Karpas-422 (cell line): ENCODE data around the gene KCNK18. TPM values are rescaled to one million over a fixed set of nuclear protein-coding genes. Genes with fewer than 3 reads are reported as not detected.

Experiments
- DNase-seq: peaks from one replicate; pipeline ENCODE4 v3.0.0-alpha.2; 2015
- H2AFZ ChIP-seq: fragments of 200-600 bp; sonication (generic); 2 replicates; pipeline ENCODE4 v1.6.1; 2014; ENCODE audit warnings: antibody characterized with exemption, low read length, mixed read lengths
- H3K27ac ChIP-seq: fragments of 200-600 bp; sonication (generic); 2 replicates; pipeline ENCODE4 v1.5.1; 2014; ENCODE audit warnings: mild to moderate bottlenecking, low read length, moderate library complexity
- H3K27me3 ChIP-seq: fragments of 200-600 bp; sonication (generic); 2 replicates; pipeline ENCODE4 v1.6.1; 2014; ENCODE audit warnings: low read length, mixed read lengths
- H3K36me3 ChIP-seq: fragments of 200-600 bp; sonication (generic); 2 replicates; pipeline ENCODE4 v1.6.1; 2014; ENCODE audit warnings: low read length, mixed read lengths; ENCODE audit not compliant: insufficient read depth
- H3K4me1 ChIP-seq: fragments of 200-600 bp; sonication (generic); 2 replicates; pipeline ENCODE4 v1.6.1; 2014; ENCODE audit warnings: mild to moderate bottlenecking, low read length, mixed read lengths
- H3K4me2 ChIP-seq: fragments of 200-600 bp; sonication (generic); 2 replicates; pipeline ENCODE4 v1.6.1; 2014; ENCODE audit warnings: low read length, low read depth, mild to moderate bottlenecking; ENCODE audit not compliant: poor library complexity, severe bottlenecking
- H3K4me3 ChIP-seq: fragments of 200-600 bp; sonication (generic); 2 replicates; pipeline ENCODE4 v1.5.1; 2014; ENCODE audit warnings: mild to moderate bottlenecking, antibody characterized with exemption, low read length, mixed read lengths
- H3K79me2 ChIP-seq: fragments of 200-600 bp; sonication (generic); 2 replicates; pipeline ENCODE4 v1.6.1; 2014; ENCODE audit warnings: mild to moderate bottlenecking, low read length, mixed read lengths
- H3K9ac ChIP-seq: fragments of 200-600 bp; sonication (generic); 2 replicates; pipeline ENCODE4 v1.6.0; 2014; ENCODE audit warnings: low read length
- H3K9me2 ChIP-seq: fragments of 200-600 bp; sonication (generic), shearing (Covaris generic); replicated peaks from 2 replicates; pipeline ENCODE4 v1.6.0; 2014; ENCODE audit warnings: mild to moderate bottlenecking, low read length, moderate library complexity; ENCODE audit not compliant: insufficient read depth
- H3K9me3 ChIP-seq: fragments of 300-700, 200-600 bp; sonication (generic); 2 replicates; pipeline ENCODE4 v1.6.1; 2014; ENCODE audit warnings: low read length, mixed read lengths
- H4K20me1 ChIP-seq: fragments of 200-600 bp; sonication (generic); 2 replicates; pipeline ENCODE4 v1.6.1; 2014; ENCODE audit warnings: mild to moderate bottlenecking, antibody characterized with exemption, low read length, low read depth; ENCODE audit not compliant: insufficient read depth
- total RNA-seq: library from RNA; depleted of rRNA; stranded (reverse); fragments of >200 nt; shearing (Covaris generic); gene quantifications from 2 replicates; pipeline ENCODE4 v1.2.3, GENCODE V29; 2014; ENCODE audit warnings: low replicate concordance

KCNK18 gene
- total RNA-seq, 1 experiment from 2014 or later, result not detected

- no peak overlapping the region for H3K4me3 ChIP-seq
- H3K4me2 ChIP-seq, result no peak overlapping the region
- H3K9ac ChIP-seq, result no peak overlapping the region
- H3K9me2 ChIP-seq, result no peaks in the 10 kb centered on the region
- H3K36me3 ChIP-seq, result no peaks in the 10 kb centered on the region
- peak; percentile 65 for DNase-seq
- peaks cover 10% of the 10 kb centered on the region; the same call in 1 of the 2 replicates for H3K4me1 ChIP-seq
- no peaks in the 10 kb centered on the region; the same call in 1 of the 2 replicates for H3K27me3 ChIP-seq
- no peak overlapping the region for H3K27ac ChIP-seq
- H4K20me1 ChIP-seq, result peaks cover 10% of the 10 kb centered on the region; the same call in 1 of the 2 replicates
- no peak overlapping the region for H2AFZ ChIP-seq
- H3K9me3 ChIP-seq, result no peaks in the 10 kb centered on the region
- no peaks in the 10 kb centered on the region for H3K79me2 ChIP-seq
Observed at GRCh38 chr10:117218654-117219053, 21.4 kb downstream of the KCNK18 start.

- Histone ChIP-seq H3K9ac (no peak overlapping the region), H3K36me3 (no peaks in the 10 kb centered on the region), H2AFZ (no peak overlapping the region), H4K20me1 (peaks cover 10% of the 10 kb centered on the region; the same call in 1 of the 2 replicates), H3K9me3 (no peaks in the 10 kb centered on the region), H3K4me1 (peaks cover 4% of the 10 kb centered on the region; the same call in 1 of the 2 replicates), H3K4me2 (no peak overlapping the region), H3K27ac (no peak overlapping the region), H3K4me3 (no peak overlapping the region), H3K79me2 (no peaks in the 10 kb centered on the region), H3K27me3 (no peaks in the 10 kb centered on the region; the same call in 1 of the 2 replicates), H3K9me2 (no peaks in the 10 kb centered on the region)
- DNase-seq, result no peak
Observed at GRCh38 chr10:117221156-117221711, 23.9 kb downstream of the KCNK18 start.

- peaks cover 4% of the 10 kb centered on the region; the same call in 1 of the 2 replicates for H3K4me1 ChIP-seq
- no peak overlapping the region for H3K4me2 ChIP-seq
- no peak overlapping the region for H3K9ac ChIP-seq
- H2AFZ ChIP-seq, result no peak overlapping the region
- no peaks in the 10 kb centered on the region for H3K79me2 ChIP-seq
- H3K27me3 ChIP-seq, result no peaks in the 10 kb centered on the region; the same call in 1 of the 2 replicates
- no peaks in the 10 kb centered on the region for H3K9me3 ChIP-seq
- no peak for DNase-seq
- H3K9me2 ChIP-seq, result no peaks in the 10 kb centered on the region
- H4K20me1 ChIP-seq, result peaks cover 3% of the 10 kb centered on the region; the same call in 1 of the 2 replicates
- no peaks in the 10 kb centered on the region for H3K36me3 ChIP-seq
- no peak overlapping the region for H3K4me3 ChIP-seq
- H3K27ac ChIP-seq, result no peak overlapping the region
Observed at GRCh38 chr10:117222552-117222951, 25.3 kb downstream of the KCNK18 start.

GRCh38 chr10:117222976-117223692 lies 25.8 kb downstream of the KCNK18 start:
- Histone ChIP-seq H4K20me1 (no peaks in the 10 kb centered on the region), H2AFZ (no peak overlapping the region), H3K79me2 (no peaks in the 10 kb centered on the region), H3K27me3 (no peaks in the 10 kb centered on the region; the same call in 1 of the 2 replicates), H3K9me2 (no peaks in the 10 kb centered on the region), H3K9me3 (no peaks in the 10 kb centered on the region), H3K27ac (no peak overlapping the region), H3K4me2 (no peak overlapping the region), H3K36me3 (no peaks in the 10 kb centered on the region), H3K9ac (no peak overlapping the region), H3K4me3 (no peak overlapping the region), H3K4me1 (peaks cover 4% of the 10 kb centered on the region; the same call in 1 of the 2 replicates)
- no peak for DNase-seq

DNA sequence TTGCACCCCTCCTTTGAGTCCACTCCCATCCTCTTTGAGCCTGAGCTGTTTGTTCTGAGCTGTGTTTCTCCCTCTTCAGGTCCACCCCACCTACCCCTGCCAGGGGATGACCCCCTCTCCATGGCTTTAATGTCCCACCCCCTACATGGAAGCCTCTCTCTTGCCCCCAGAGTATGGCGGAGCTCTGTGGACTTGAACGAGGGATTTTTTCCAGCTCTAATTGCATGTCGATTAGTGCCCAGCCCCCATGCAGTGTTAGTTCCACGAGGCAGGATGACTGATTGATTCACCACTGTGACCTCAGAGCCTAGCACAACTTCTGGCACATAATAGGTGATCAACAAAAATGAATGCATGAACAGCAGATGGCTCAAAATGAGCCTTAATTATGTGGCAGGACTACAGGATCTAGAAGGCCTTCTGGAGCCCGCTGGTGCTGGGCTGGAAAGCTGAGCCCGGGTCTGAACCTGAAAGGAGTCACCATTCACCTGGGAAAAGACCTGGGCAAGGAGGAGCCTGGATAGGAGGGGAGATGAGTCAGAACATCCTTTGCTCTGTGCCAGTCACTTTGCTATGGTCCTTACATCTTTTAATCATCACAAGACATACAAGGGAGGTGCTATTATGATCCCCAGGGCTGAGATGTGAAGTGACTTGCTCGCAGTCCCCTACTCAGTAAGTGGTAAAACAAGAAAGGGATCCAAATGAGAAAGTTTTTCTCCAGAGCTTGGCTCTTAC lies 26.6 kb downstream of the KCNK18 start:
- Histone ChIP-seq H4K20me1 (no peaks in the 10 kb centered on the region), H3K9me3 (no peaks in the 10 kb centered on the region), H3K4me1 (peaks cover 4% of the 10 kb centered on the region; the same call in 1 of the 2 replicates), H3K4me2 (no peak overlapping the region), H3K36me3 (no peaks in the 10 kb centered on the region), H3K4me3 (no peak overlapping the region), H3K9me2 (no peaks in the 10 kb centered on the region), H3K79me2 (no peaks in the 10 kb centered on the region), H2AFZ (no peak overlapping the region), H3K9ac (no peak overlapping the region), H3K27ac (no peak overlapping the region), H3K27me3 (no peaks in the 10 kb centered on the region; the same call in 1 of the 2 replicates)
- DNase-seq, result no peak

GRCh38 chr10:117224881-117225280 lies 27.6 kb downstream of the KCNK18 start:
- no peak for DNase-seq
- no peaks in the 10 kb centered on the region for H3K9me2 ChIP-seq
- H3K4me2 ChIP-seq, result no peak overlapping the region
- H3K36me3 ChIP-seq, result no peaks in the 10 kb centered on the region
- H3K4me3 ChIP-seq, result no peak overlapping the region
- H3K9me3 ChIP-seq, result no peaks in the 10 kb centered on the region
- no peaks in the 10 kb centered on the region; the same call in 1 of the 2 replicates for H3K27me3 ChIP-seq
- H4K20me1 ChIP-seq, result no peaks in the 10 kb centered on the region
- H3K79me2 ChIP-seq, result no peaks in the 10 kb centered on the region
- no peak overlapping the region for H3K27ac ChIP-seq
- no peak overlapping the region for H3K9ac ChIP-seq
- H2AFZ ChIP-seq, result no peak overlapping the region
- H3K4me1 ChIP-seq, result peaks cover 4% of the 10 kb centered on the region; the same call in 1 of the 2 replicates

- Histone ChIP-seq H3K36me3 (no peaks in the 10 kb centered on the region), H3K27ac (no peak overlapping the region), H3K79me2 (no peaks in the 10 kb centered on the region), H3K4me3 (no peak overlapping the region), H3K4me1 (no peaks in the 10 kb centered on the region), H2AFZ (no peak overlapping the region), H3K9me3 (no peaks in the 10 kb centered on the region), H3K27me3 (no peaks in the 10 kb centered on the region; the same call in 1 of the 2 replicates), H3K9me2 (no peaks in the 10 kb centered on the region), H4K20me1 (no peaks in the 10 kb centered on the region), H3K9ac (no peak overlapping the region), H3K4me2 (no peak overlapping the region)
- DNase-seq, result peak; percentile 84
Observed at GRCh38 chr10:117226813-117227451, 29.6 kb downstream of the KCNK18 start.
